H9 (cell line): Measurements from ENCODE around the gene MIR17HG. TPM values are rescaled to one million over a fixed set of nuclear protein-coding genes. Genes with fewer than 3 reads are reported as not detected.

Experiments used
- DNase-seq: peaks from one replicate; pipeline ENCODE4 v3.0.0-alpha.2; 2017
- H2AFZ ChIP-seq: one replicate; pipeline ENCODE4 v1.6.1; 2013; ENCODE audit warnings: mild to moderate bottlenecking, low read length, control low read depth, moderate library complexity
- H2AK5ac ChIP-seq: 2 replicates; pipeline ENCODE4 v1.6.1; 2013; ENCODE audit warnings: low read length, control low read depth, mixed read lengths; ENCODE audit not compliant: insufficient read length
- H2BK120ac ChIP-seq: one replicate; pipeline ENCODE4 v1.6.1; 2013; ENCODE audit warnings: low read depth, mild to moderate bottlenecking, low read length, control low read depth, inconsistent platforms; ENCODE audit not compliant: poor library complexity, severe bottlenecking
- H2BK12ac ChIP-seq: 2 replicates; pipeline ENCODE4 v1.6.1; 2013; ENCODE audit warnings: low read length, control low read depth, mixed read lengths, low read depth; ENCODE audit not compliant: insufficient read length
- H2BK15ac ChIP-seq: 2 replicates; pipeline ENCODE4 v1.6.1; 2013; ENCODE audit warnings: low read depth, low read length, control low read depth
- H2BK20ac ChIP-seq: one replicate; pipeline ENCODE4 v1.6.1; 2013; ENCODE audit warnings: low read depth, mild to moderate bottlenecking, low read length, control low read depth, inconsistent platforms; ENCODE audit not compliant: poor library complexity, severe bottlenecking
- H2BK5ac ChIP-seq: 2 replicates; pipeline ENCODE4 v1.6.1; 2013; ENCODE audit warnings: low read length, control low read depth, mixed read lengths; ENCODE audit not compliant: insufficient read length
- H3K14ac ChIP-seq: 2 replicates; pipeline ENCODE4 v1.6.1; 2013; ENCODE audit warnings: low read length, control low read depth; ENCODE audit not compliant: insufficient read depth
- H3K18ac ChIP-seq: 2 replicates; pipeline ENCODE4 v1.6.1; 2013; ENCODE audit warnings: low read depth, mild to moderate bottlenecking, mixed read lengths, low read length, control low read depth; ENCODE audit not compliant: insufficient read length
- H3K23ac ChIP-seq: 2 replicates; pipeline ENCODE4 v1.6.1; 2013; ENCODE audit warnings: low read length, control low read depth, mixed read lengths, low read depth; ENCODE audit not compliant: insufficient read length
- H3K23me2 ChIP-seq: 2 replicates; pipeline ENCODE4 v1.6.1; 2013; ENCODE audit warnings: low read depth, mild to moderate bottlenecking, mixed read lengths, low read length, control low read depth; ENCODE audit not compliant: insufficient read length, poor library complexity, severe bottlenecking
- H3K27ac ChIP-seq: 2 replicates; pipeline ENCODE4 v1.5.1; 2013; ENCODE audit warnings: low read length, control low read depth, mixed read lengths, low read depth; ENCODE audit not compliant: insufficient read length
- H3K27me3 ChIP-seq: 2 replicates; pipeline ENCODE4 v1.6.1; 2013; ENCODE audit warnings: low read length, control low read depth, inconsistent platforms; ENCODE audit not compliant: insufficient read depth
- H3K4ac ChIP-seq: 2 replicates; pipeline ENCODE4 v1.6.1; 2013; ENCODE audit warnings: low read depth, mild to moderate bottlenecking, control low read depth, inconsistent platforms, low read length, moderate library complexity
- H3K4me1 ChIP-seq: 2 replicates; pipeline ENCODE4 v1.6.1; 2013; ENCODE audit warnings: low read length, control low read depth, inconsistent platforms; ENCODE audit not compliant: insufficient read depth
- H3K4me2 ChIP-seq: 2 replicates; pipeline ENCODE4 v1.6.1; 2013; ENCODE audit warnings: low read length, control low read depth, mixed read lengths; ENCODE audit not compliant: insufficient read length, insufficient read depth
- H3K56ac ChIP-seq: 2 replicates; pipeline ENCODE4 v1.6.1; 2013; ENCODE audit warnings: low read depth, mild to moderate bottlenecking, mixed read lengths, low read length, control low read depth; ENCODE audit not compliant: insufficient read length
- H3K79me1 ChIP-seq: 2 replicates; pipeline ENCODE4 v1.6.1; 2013; ENCODE audit warnings: low read depth, mild to moderate bottlenecking, moderate library complexity, low read length, control low read depth, inconsistent platforms; ENCODE audit not compliant: insufficient read depth, poor library complexity, severe bottlenecking
- H3K79me2 ChIP-seq: 2 replicates; pipeline ENCODE4 v1.6.1; 2013; ENCODE audit warnings: low read length, control low read depth, inconsistent platforms; ENCODE audit not compliant: insufficient read depth
- H3K9ac ChIP-seq: 2 replicates; pipeline ENCODE4 v1.6.1; 2013; ENCODE audit warnings: low read length, control low read depth, mixed read lengths; ENCODE audit not compliant: insufficient read length; ENCODE audit errors: extremely low read depth
- H3K9me3 ChIP-seq: one replicate; pipeline ENCODE4 v1.6.1; 2013; ENCODE audit warnings: low read depth, low read length, inconsistent platforms; ENCODE audit not compliant: control insufficient read depth
- H3T11ph ChIP-seq: one replicate; pipeline ENCODE4 v1.6.1; 2013; ENCODE audit warnings: mild to moderate bottlenecking, low read length, control low read depth, inconsistent platforms
- H4K20me1 ChIP-seq: one replicate; pipeline ENCODE4 v1.6.1; 2013; ENCODE audit not compliant: control insufficient read depth, insufficient read length, insufficient read depth
- H4K5ac ChIP-seq: 2 replicates; pipeline ENCODE4 v1.6.1; 2013; ENCODE audit warnings: low read depth, mild to moderate bottlenecking, mixed read lengths, low read length, control low read depth; ENCODE audit not compliant: insufficient read length
- H4K8ac ChIP-seq: replicated peaks from 2 replicates; pipeline ENCODE4 v1.6.1; 2013; ENCODE audit warnings: low read length, control low read depth, mixed read lengths, low read depth; ENCODE audit not compliant: insufficient read length
- H4K91ac ChIP-seq: 2 replicates; pipeline ENCODE4 v1.6.1; 2013; ENCODE audit warnings: low read depth, mild to moderate bottlenecking, moderate library complexity, mixed read lengths, low read length, control low read depth; ENCODE audit not compliant: insufficient read length
- H3K27ac Mint-ChIP-seq, 3 experiments: 2 replicates in 2 of 3; 3 replicates in 1 of 3; pipeline ENCODE4 v1.8.0; 2020 to 2021; ENCODE audit warnings: mixed read lengths in 3 of 3, mild to moderate bottlenecking in 1 of 3, moderate library complexity in 1 of 3
- H3K27me3 Mint-ChIP-seq: 2 replicates; pipeline ENCODE4 v1.8.0; 2021; ENCODE audit warnings: low read depth, mild to moderate bottlenecking, moderate library complexity, mixed read lengths
- H3K36me3 Mint-ChIP-seq, 3 experiments: 2 replicates in 2 of 3; 3 replicates in 1 of 3; pipeline ENCODE4 v1.8.0; 2020 to 2021; ENCODE audit warnings: low read depth in 3 of 3, mixed read lengths in 3 of 3; ENCODE audit not compliant: insufficient read depth in 1 of 3
- H3K4me1 Mint-ChIP-seq, 2 experiments: 2 replicates each; pipeline ENCODE4 v1.8.0; 2020; ENCODE audit warnings: mixed read lengths in 2 of 2
- H3K4me3 Mint-ChIP-seq, 2 experiments: 2 replicates in 1 of 2; 3 replicates in 1 of 2; pipeline ENCODE4 v1.8.0; 2020 to 2021; ENCODE audit warnings: mild to moderate bottlenecking in 2 of 2, mixed read lengths in 2 of 2, moderate library complexity in 1 of 2
- H3K9me3 Mint-ChIP-seq, 2 experiments: 2 replicates in 1 of 2; 3 replicates in 1 of 2; pipeline ENCODE4 v1.8.0; 2020; ENCODE audit warnings: mild to moderate bottlenecking in 2 of 2, mixed read lengths in 2 of 2, moderate library complexity in 1 of 2
- WGBS: extraction: QIAGEN DNeasy Blood & Tissue Kit; methylation state at CpG from one replicate; pipeline ENCODE4 v1.1.7; 2013; ENCODE audit warnings: missing lambda C conversion rate, low lambda C conversion rate, mixed read lengths; ENCODE audit not compliant: insufficient read length; ENCODE audit errors: extremely low coverage; 5-methylcytosine and 5-hydroxymethylcytosine counted together
- total RNA-seq: library from RNA; stranded (reverse); gene quantifications from 2 replicates; pipeline ENCODE4 v1.2.1, GENCODE V29; 2021
- TF ChIP-seq, protein P1 (sequence below): fragments of 200-600 bp; sonication (generic); conservative IDR thresholded peaks from 3 replicates; pipeline ENCODE4 v1.8.0; 2021; ENCODE audit warnings: antibody characterized with exemption, mild to moderate bottlenecking

Gene MIR17HG
- total RNA-seq, 1 experiment from 2014 or later = 38.7 TPM

DNA sequence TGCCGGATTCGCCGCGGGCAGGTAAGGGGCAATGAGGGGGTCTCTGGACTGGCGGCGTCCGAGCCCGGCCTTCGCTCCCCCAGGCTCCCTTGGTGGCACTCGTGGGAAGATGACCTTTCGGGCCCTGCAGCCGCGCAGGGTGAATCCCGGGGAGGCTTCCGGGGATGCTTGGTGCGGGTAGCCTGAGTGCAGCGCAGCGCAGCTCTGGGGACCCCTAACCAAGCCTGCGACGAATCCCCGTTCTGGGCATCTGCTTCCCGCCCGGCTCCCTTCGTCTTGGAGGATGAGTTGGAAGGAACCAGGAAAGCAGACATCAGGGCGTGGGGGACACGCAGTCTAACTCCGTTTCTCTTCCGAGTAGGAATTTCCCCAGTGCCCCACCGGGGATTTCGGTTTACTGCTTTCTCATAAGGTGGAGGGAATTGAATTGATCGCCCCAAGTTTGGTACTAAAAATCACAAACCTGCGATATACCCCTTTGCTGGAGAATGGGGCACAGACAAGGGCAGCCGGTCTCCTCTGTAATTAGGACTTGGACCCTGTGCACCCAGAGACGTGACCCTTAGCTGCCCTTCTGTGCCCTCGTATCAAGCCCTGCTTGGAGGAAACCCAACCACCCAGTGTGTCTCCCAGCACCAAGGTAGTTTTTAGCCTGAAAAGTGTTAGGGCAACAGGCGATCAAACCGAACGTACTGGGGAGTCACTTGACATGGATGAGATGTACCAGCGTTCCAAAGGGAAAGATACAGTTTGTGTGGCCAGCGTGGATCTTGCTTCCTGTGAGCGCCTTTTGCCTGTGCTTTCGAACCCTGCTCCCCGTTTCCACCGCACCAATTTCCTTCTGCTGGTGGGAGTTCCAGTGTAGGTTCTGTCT is 51.9 kb downstream of the MIR17HG start:
- Histone ChIP-seq H4K8ac (no peak overlapping the region), H3K23ac (no peak overlapping the region), H2AFZ (no peak overlapping the region), H3K56ac (no peak overlapping the region), H3K4ac (no peak overlapping the region), H3K27ac (no peak overlapping the region), H4K5ac (no peak overlapping the region), H3K23me2 (peaks cover 7% of the 10 kb centered on the region), H3K9ac (peak overlapping the region; percentile 18), H2BK12ac (no peak overlapping the region), H2BK20ac (no peak overlapping the region), H3K18ac (no peak overlapping the region), H2AK5ac (no peak overlapping the region), H3T11ph (no peak overlapping the region), H2BK120ac (no peak overlapping the region), H4K91ac (no peak overlapping the region), H3K27me3 (peaks cover 12% of the 10 kb centered on the region), H3K4me1 (no peaks in the 10 kb centered on the region), H2BK15ac (no peak overlapping the region), H3K79me2 (no peaks in the 10 kb centered on the region), H3K79me1 (no peaks in the 10 kb centered on the region), H3K14ac (no peak overlapping the region), H3K4me2 (peak overlapping the region; percentile 42), H2BK5ac (no peak overlapping the region), H4K20me1 (no peaks in the 10 kb centered on the region), H3K9me3 (no peaks in the 10 kb centered on the region)
- no peak for DNase-seq
- no peaks in the 10 kb centered on the region for H3K9me3 Mint-ChIP-seq
- H3K27me3 Mint-ChIP-seq = peaks cover 87% of the 10 kb centered on the region
- TF ChIP-seq, protein P1, sequence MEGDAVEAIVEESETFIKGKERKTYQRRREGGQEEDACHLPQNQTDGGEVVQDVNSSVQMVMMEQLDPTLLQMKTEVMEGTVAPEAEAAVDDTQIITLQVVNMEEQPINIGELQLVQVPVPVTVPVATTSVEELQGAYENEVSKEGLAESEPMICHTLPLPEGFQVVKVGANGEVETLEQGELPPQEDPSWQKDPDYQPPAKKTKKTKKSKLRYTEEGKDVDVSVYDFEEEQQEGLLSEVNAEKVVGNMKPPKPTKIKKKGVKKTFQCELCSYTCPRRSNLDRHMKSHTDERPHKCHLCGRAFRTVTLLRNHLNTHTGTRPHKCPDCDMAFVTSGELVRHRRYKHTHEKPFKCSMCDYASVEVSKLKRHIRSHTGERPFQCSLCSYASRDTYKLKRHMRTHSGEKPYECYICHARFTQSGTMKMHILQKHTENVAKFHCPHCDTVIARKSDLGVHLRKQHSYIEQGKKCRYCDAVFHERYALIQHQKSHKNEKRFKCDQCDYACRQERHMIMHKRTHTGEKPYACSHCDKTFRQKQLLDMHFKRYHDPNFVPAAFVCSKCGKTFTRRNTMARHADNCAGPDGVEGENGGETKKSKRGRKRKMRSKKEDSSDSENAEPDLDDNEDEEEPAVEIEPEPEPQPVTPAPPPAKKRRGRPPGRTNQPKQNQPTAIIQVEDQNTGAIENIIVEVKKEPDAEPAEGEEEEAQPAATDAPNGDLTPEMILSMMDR = no peak
- peaks cover 4 to 6% of the 10 kb centered on the region in 2 experiments; a peak in 3 of 4 replicates for H3K4me1 Mint-ChIP-seq
- no peaks in the 10 kb centered on the region for H3K36me3 Mint-ChIP-seq
- WGBS = no CpG with 5 or more reads among the region's 44 CpGs
- no peak overlapping the region for H3K27ac Mint-ChIP-seq
- H3K4me3 Mint-ChIP-seq = peak overlapping the region; percentile 69 to 84
